GM23338 (cell line): ENCODE results near the gene STXBP3. TPM values are rescaled to one million over a fixed set of nuclear protein-coding genes. Genes with fewer than 3 reads are reported as not detected.

Experiments
- ATAC-seq: fragments of 200-7000 bp; cut with Tn5 transposase; 3 replicates; pipeline ENCODE4 v1.9.1; 2020
- DNase-seq: peaks from one replicate; pipeline ENCODE4 v3.0.0-alpha.2; 2015; ENCODE audit warnings: low spot score
- H2AFZ ChIP-seq: fragments of 200-600 bp; sonication (generic); 2 replicates; pipeline ENCODE4 v1.8.0; 2016; ENCODE audit warnings: antibody characterized with exemption, mild to moderate bottlenecking, moderate library complexity
- H3F3A ChIP-seq: fragments of 200-600 bp; sonication (generic); replicated peaks from 2 replicates; pipeline ENCODE4 v1.8.0; 2017; ENCODE audit warnings: antibody characterized with exemption, mixed run types, low read depth
- H3K27ac ChIP-seq: fragments of 200-600 bp; sonication (generic); 2 replicates; pipeline ENCODE4 v1.6.1; 2016; ENCODE audit warnings: low read depth
- H3K27me3 ChIP-seq: fragments of 200-600 bp; sonication (generic); 2 replicates; pipeline ENCODE4 v1.8.0; 2016; ENCODE audit warnings: mild to moderate bottlenecking, mixed run types, moderate library complexity; ENCODE audit not compliant: insufficient read depth
- H3K36me3 ChIP-seq: fragments of 200-600 bp; sonication (generic); 2 replicates; pipeline ENCODE4 v1.8.0; 2016; ENCODE audit warnings: mild to moderate bottlenecking; ENCODE audit not compliant: insufficient read depth
- H3K4me1 ChIP-seq: fragments of 200-600 bp; sonication (generic); 2 replicates; pipeline ENCODE4 v1.8.0; 2016; ENCODE audit warnings: mild to moderate bottlenecking, moderate library complexity; ENCODE audit not compliant: insufficient read depth
- H3K4me2 ChIP-seq: fragments of 200-600 bp; sonication (generic); 2 replicates; pipeline ENCODE4 v1.7.1; 2017; ENCODE audit warnings: mixed run types
- H3K4me3 ChIP-seq: fragments of 200-600 bp; sonication (generic); 2 replicates; pipeline ENCODE4 v1.6.1; 2016; ENCODE audit warnings: mixed run types
- H3K79me2 ChIP-seq: fragments of 200-600 bp; sonication (generic); replicated peaks from 2 replicates; pipeline ENCODE4 v1.8.0; 2017; ENCODE audit warnings: mild to moderate bottlenecking; ENCODE audit not compliant: insufficient read depth
- H3K9me2 ChIP-seq: fragments of 200-600 bp; sonication (generic); 2 replicates; pipeline ENCODE4 v1.8.0; 2017; ENCODE audit not compliant: insufficient read depth
- H4K20me1 ChIP-seq: fragments of 200-600 bp; sonication (generic); replicated peaks from 2 replicates; pipeline ENCODE4 v1.8.0; 2017; ENCODE audit warnings: mild to moderate bottlenecking; ENCODE audit not compliant: insufficient read depth
- H3K27ac Mint-ChIP-seq: 2 replicates; pipeline ENCODE4 v1.8.0; 2020; ENCODE audit warnings: inconsistent platforms, mild to moderate bottlenecking, moderate library complexity, mixed read lengths
- H3K27me3 Mint-ChIP-seq: 3 replicates; pipeline ENCODE4 v1.8.0; 2022; ENCODE audit warnings: low read depth, mild to moderate bottlenecking, moderate library complexity, mixed read lengths, inconsistent platforms; ENCODE audit not compliant: insufficient read depth, poor library complexity
- H3K36me3 Mint-ChIP-seq: 3 replicates; pipeline ENCODE4 v1.8.0; 2021; ENCODE audit warnings: low read depth, mild to moderate bottlenecking, inconsistent platforms, moderate library complexity, mixed read lengths
- H3K4me1 Mint-ChIP-seq: 3 replicates; pipeline ENCODE4 v1.8.0; 2020; ENCODE audit warnings: mild to moderate bottlenecking, inconsistent platforms, mixed read lengths
- H3K4me3 Mint-ChIP-seq: 3 replicates; pipeline ENCODE4 v1.8.0; 2021; ENCODE audit warnings: moderate library complexity, mild to moderate bottlenecking, inconsistent platforms, mixed read lengths
- H3K9me3 Mint-ChIP-seq: 3 replicates; pipeline ENCODE4 v1.8.0; 2020; ENCODE audit warnings: moderate library complexity, mild to moderate bottlenecking, inconsistent platforms, mixed read lengths
- EZH2phosphoT487 ChIP-seq: fragments of 200-600 bp; sonication (generic); IDR thresholded peaks from one replicate; pipeline ENCODE4 v1.8.1; 2018; ENCODE audit warnings: antibody characterized with exemption; ENCODE audit not compliant: unreplicated experiment
- JUNB ChIP-seq: IDR thresholded peaks from one replicate; pipeline ENCODE4 v1.6.1; 2016; ENCODE audit warnings: antibody characterized with exemption; ENCODE audit not compliant: unreplicated experiment
- NANOG ChIP-seq: IDR thresholded peaks from 2 replicates; pipeline ENCODE4 v1.6.1; 2016; ENCODE audit warnings: antibody characterized with exemption, borderline replicate concordance
- POLR2AphosphoS5 ChIP-seq: IDR thresholded peaks from 2 replicates; pipeline ENCODE4 v1.6.1; 2016; ENCODE audit warnings: antibody characterized with exemption, low read depth
- STAT1 ChIP-seq: IDR thresholded peaks from one replicate; pipeline ENCODE4 v1.6.1; 2016; ENCODE audit warnings: antibody characterized with exemption; ENCODE audit not compliant: unreplicated experiment
- ZNF114 ChIP-seq: fragments of 250-450 bp; sonication (Bioruptor Pico); IDR thresholded peaks from 2 replicates; pipeline ENCODE4 v1.5.0; 2020; ENCODE audit warnings: mild to moderate bottlenecking, moderate library complexity
- ZNF331 ChIP-seq: fragments of 250-450 bp; sonication (Bioruptor Pico); IDR thresholded peaks from 2 replicates; pipeline ENCODE4 v1.5.0; 2020; ENCODE audit warnings: low read depth, mild to moderate bottlenecking, moderate library complexity
- polyA plus RNA-seq: library from polyadenylated mRNA; unstranded; fragments of >200 nt; fragmentation: Nextera tagmentation; extraction: Ambion mirVana; gene quantifications from 2 replicates; pipeline ENCODE4 v1.2.1, GENCODE V29; 2016
- total RNA-seq: library from RNA; depleted of rRNA; stranded (reverse); fragments of >200 nt; shearing (Covaris generic); gene quantifications from 2 replicates; pipeline ENCODE4 v1.2.3, GENCODE V29; 2014
- TF ChIP-seq, protein P1 (sequence below): IDR thresholded peaks from one replicate; pipeline ENCODE4 v1.6.1; 2018; ENCODE audit warnings: antibody characterized with exemption; ENCODE audit not compliant: unreplicated experiment
- TF ChIP-seq, protein P2 (sequence below), 2 experiments: fragments of 200-600 bp in 1 of 2; sonication (generic) in 1 of 2; conservative IDR thresholded peaks; 2 replicates each; pipeline versions ENCODE4 v1.5.1 to v1.6.1; 2016 to 2017; ENCODE audit warnings: antibody characterized with exemption in 2 of 2, low read depth in 2 of 2, mild to moderate bottlenecking in 2 of 2, moderate library complexity in 1 of 2
- TF ChIP-seq, protein P3 (sequence below): IDR thresholded peaks from 2 replicates; pipeline ENCODE4 v1.6.1; 2016; ENCODE audit warnings: antibody characterized with exemption

Gene STXBP3
- total and polyA plus RNA-seq, 2 experiments from 2014 or later, result 28.5 to 37.4 TPM

GRCh38 chr1:108749081-108749480 lies 2.6 kb downstream of the STXBP3 start (continued):
- no peak for TF ChIP-seq NANOG
- TF ChIP-seq, protein P1, sequence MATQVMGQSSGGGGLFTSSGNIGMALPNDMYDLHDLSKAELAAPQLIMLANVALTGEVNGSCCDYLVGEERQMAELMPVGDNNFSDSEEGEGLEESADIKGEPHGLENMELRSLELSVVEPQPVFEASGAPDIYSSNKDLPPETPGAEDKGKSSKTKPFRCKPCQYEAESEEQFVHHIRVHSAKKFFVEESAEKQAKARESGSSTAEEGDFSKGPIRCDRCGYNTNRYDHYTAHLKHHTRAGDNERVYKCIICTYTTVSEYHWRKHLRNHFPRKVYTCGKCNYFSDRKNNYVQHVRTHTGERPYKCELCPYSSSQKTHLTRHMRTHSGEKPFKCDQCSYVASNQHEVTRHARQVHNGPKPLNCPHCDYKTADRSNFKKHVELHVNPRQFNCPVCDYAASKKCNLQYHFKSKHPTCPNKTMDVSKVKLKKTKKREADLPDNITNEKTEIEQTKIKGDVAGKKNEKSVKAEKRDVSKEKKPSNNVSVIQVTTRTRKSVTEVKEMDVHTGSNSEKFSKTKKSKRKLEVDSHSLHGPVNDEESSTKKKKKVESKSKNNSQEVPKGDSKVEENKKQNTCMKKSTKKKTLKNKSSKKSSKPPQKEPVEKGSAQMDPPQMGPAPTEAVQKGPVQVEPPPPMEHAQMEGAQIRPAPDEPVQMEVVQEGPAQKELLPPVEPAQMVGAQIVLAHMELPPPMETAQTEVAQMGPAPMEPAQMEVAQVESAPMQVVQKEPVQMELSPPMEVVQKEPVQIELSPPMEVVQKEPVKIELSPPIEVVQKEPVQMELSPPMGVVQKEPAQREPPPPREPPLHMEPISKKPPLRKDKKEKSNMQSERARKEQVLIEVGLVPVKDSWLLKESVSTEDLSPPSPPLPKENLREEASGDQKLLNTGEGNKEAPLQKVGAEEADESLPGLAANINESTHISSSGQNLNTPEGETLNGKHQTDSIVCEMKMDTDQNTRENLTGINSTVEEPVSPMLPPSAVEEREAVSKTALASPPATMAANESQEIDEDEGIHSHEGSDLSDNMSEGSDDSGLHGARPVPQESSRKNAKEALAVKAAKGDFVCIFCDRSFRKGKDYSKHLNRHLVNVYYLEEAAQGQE, result no peak
- TF ChIP-seq POLR2AphosphoS5, result no peak

GRCh38 chr1:108750476-108751181 lies 4.2 kb downstream of the STXBP3 start:
- no peak for ATAC-seq
- peaks cover 8% of the 10 kb centered on the region for H3K36me3 Mint-ChIP-seq
- H4K20me1 ChIP-seq, result 0 out of 2 replicates have a peak, but pooled peaks cover 4% of the 10 kb centered on the region
- no peak for DNase-seq
- H3K4me3 Mint-ChIP-seq, result no peak overlapping the region
- peaks cover 7% of the 10 kb centered on the region for H3K4me1 Mint-ChIP-seq
- H3K4me2 ChIP-seq, result no peak overlapping the region
- H3K27ac Mint-ChIP-seq, result no peak overlapping the region
- H3K4me1 ChIP-seq, result 0 out of 2 replicates have a peak, but pooled peaks cover 3% of the 10 kb centered on the region
- H3F3A ChIP-seq, result no peaks in the 10 kb centered on the region
- H3K27me3 Mint-ChIP-seq, result peaks cover 7% of the 10 kb centered on the region
- H3K9me3 Mint-ChIP-seq, result no peaks in the 10 kb centered on the region
- H3K36me3 ChIP-seq, result no peaks in the 10 kb centered on the region
- no peak overlapping the region for H3K27ac ChIP-seq
- H3K79me2 ChIP-seq, result peaks cover 28% of the 10 kb centered on the region
- no peak overlapping the region for H3K4me3 ChIP-seq
- no peak for TF ChIP-seq EZH2phosphoT487
- TF ChIP-seq, protein P2, sequence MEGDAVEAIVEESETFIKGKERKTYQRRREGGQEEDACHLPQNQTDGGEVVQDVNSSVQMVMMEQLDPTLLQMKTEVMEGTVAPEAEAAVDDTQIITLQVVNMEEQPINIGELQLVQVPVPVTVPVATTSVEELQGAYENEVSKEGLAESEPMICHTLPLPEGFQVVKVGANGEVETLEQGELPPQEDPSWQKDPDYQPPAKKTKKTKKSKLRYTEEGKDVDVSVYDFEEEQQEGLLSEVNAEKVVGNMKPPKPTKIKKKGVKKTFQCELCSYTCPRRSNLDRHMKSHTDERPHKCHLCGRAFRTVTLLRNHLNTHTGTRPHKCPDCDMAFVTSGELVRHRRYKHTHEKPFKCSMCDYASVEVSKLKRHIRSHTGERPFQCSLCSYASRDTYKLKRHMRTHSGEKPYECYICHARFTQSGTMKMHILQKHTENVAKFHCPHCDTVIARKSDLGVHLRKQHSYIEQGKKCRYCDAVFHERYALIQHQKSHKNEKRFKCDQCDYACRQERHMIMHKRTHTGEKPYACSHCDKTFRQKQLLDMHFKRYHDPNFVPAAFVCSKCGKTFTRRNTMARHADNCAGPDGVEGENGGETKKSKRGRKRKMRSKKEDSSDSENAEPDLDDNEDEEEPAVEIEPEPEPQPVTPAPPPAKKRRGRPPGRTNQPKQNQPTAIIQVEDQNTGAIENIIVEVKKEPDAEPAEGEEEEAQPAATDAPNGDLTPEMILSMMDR (conservative IDR thresholded peaks at IDR 0.05; ENCODE audit: low read depth in 2 of 2), result no peak
- H3K27me3 ChIP-seq, result no peaks in the 10 kb centered on the region
- H3K9me2 ChIP-seq, result no peaks in the 10 kb centered on the region
- no peak overlapping the region for H2AFZ ChIP-seq

- DNase-seq, result no peak
- no peaks in the 10 kb centered on the region for H3K9me3 Mint-ChIP-seq
- no peak overlapping the region for H3K4me3 ChIP-seq
- no peak overlapping the region for H3K4me3 Mint-ChIP-seq
- H3K36me3 Mint-ChIP-seq, result peaks cover 8% of the 10 kb centered on the region
- no peak overlapping the region for H3K4me2 ChIP-seq
- no peaks in the 10 kb centered on the region for H3K27me3 ChIP-seq
- no peaks in the 10 kb centered on the region for H3K4me1 ChIP-seq
- no peaks in the 10 kb centered on the region for H3K9me2 ChIP-seq
- H3K27me3 Mint-ChIP-seq, result no peaks in the 10 kb centered on the region
- H4K20me1 ChIP-seq, result 0 out of 2 replicates have a peak, but pooled peaks cover 4% of the 10 kb centered on the region
- H3F3A ChIP-seq, result no peaks in the 10 kb centered on the region
- H3K27ac Mint-ChIP-seq, result no peak overlapping the region
- ATAC-seq, result no peak
- H3K27ac ChIP-seq, result no peak overlapping the region
- peaks cover 18% of the 10 kb centered on the region for H3K79me2 ChIP-seq
- peaks cover 2% of the 10 kb centered on the region; the same call in 1 of the 3 replicates for H3K4me1 Mint-ChIP-seq
- H3K36me3 ChIP-seq, result peaks cover 4% of the 10 kb centered on the region; the same call in 1 of the 2 replicates
- no peak overlapping the region for H2AFZ ChIP-seq
- TF ChIP-seq, protein P2 (conservative IDR thresholded peaks at IDR 0.05; ENCODE audit: low read depth in 2 of 2), result no peak
- TF ChIP-seq ZNF114 (no peak), NANOG (no peak), STAT1 (no peak), EZH2phosphoT487 (no peak), JUNB (no peak), ZNF331 (CRISPR knock-in tag) (no peak)
- TF ChIP-seq, protein P3, sequence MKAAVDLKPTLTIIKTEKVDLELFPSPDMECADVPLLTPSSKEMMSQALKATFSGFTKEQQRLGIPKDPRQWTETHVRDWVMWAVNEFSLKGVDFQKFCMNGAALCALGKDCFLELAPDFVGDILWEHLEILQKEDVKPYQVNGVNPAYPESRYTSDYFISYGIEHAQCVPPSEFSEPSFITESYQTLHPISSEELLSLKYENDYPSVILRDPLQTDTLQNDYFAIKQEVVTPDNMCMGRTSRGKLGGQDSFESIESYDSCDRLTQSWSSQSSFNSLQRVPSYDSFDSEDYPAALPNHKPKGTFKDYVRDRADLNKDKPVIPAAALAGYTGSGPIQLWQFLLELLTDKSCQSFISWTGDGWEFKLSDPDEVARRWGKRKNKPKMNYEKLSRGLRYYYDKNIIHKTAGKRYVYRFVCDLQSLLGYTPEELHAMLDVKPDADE, result no peak
Observed at GRCh38 chr1:108753363-108753762, 6.9 kb downstream of the STXBP3 start.
